HepG2 (cell line): ENCODE measurements around the gene KLHL30. TPM values are rescaled to one million over a fixed set of nuclear protein-coding genes. Genes with fewer than 3 reads are reported as not detected.

Source experiments
- ATAC-seq: fragments of 200-7000 bp; cut with Tn5 transposase; 3 replicates; pipeline ENCODE4 v1.9.1; 2020; ENCODE audit warnings: mild to moderate bottlenecking, moderate library complexity
- BruUV-seq: library from RNA; stranded (reverse); fragments of 400-500 nt; replicated peaks from 2 replicates; lab custom pipeline; 2021; lab: Mats Ljungman, UMichigan
- CTCF ChIA-PET: fragments of 300-600 bp; formaldehyde crosslinking; extraction: SDS; loops from one replicate; lab custom pipeline; 2021; ENCODE audit warnings: low total read pairs, inconsistent platforms, low intra/inter-chr PET ratio; lab: Yijun Ruan, JAX
- POLR2A ChIA-PET: fragments of 350-600 bp; sonication (Branson Sonifier 250); formaldehyde crosslinking; loops from one replicate; lab custom pipeline; 2020; ENCODE audit warnings: antibody characterized with exemption, inconsistent platforms; lab: Yijun Ruan, JAX
- DNase-seq: peaks from one replicate; pipeline ENCODE4 v3.0.0-alpha.2; 2015; ENCODE audit warnings: low spot score
- FAIRE-seq: peaks from 3 replicates; lab custom pipeline; 2011; peaks lifted over from hg19 to GRCh38; lab: Jason Lieb, UNC
- H2AFZ ChIP-seq: one replicate; pipeline ENCODE4 v1.6.1; 2011; ENCODE audit warnings: low read length, inconsistent platforms
- H3K27ac ChIP-seq: fragments of 300-600 bp; 3 replicates; pipeline ENCODE4 v1.8.0; 2011; ENCODE audit warnings: mixed run types, mild to moderate bottlenecking, mixed read lengths, low read length, inconsistent platforms; ENCODE audit not compliant: insufficient read depth; ENCODE audit errors: extremely low read length
- H3K27me3 ChIP-seq, 2 experiments: fragments of 200-600 bp in 1 of 2; 2 replicates in 1 of 2; 3 replicates in 1 of 2; pipeline versions ENCODE4 v1.6.0 to v1.8.0; 2011; ENCODE audit warnings: low read length in 2 of 2, mild to moderate bottlenecking in 2 of 2, moderate library complexity in 2 of 2, inconsistent platforms in 1 of 2; ENCODE audit not compliant: insufficient read depth in 2 of 2, control insufficient read depth in 1 of 2
- H3K36me3 ChIP-seq, 2 experiments: fragments of 200-600 bp in 1 of 2; replicated peaks in 1 of 2; 2 replicates in 1 of 2; 3 replicates in 1 of 2; pipeline versions ENCODE4 v1.5.1 to v1.8.0; 2011; ENCODE audit warnings: low read length in 2 of 2, inconsistent platforms in 1 of 2; ENCODE audit not compliant: insufficient read depth in 2 of 2, control insufficient read depth in 1 of 2
- H3K4me1 ChIP-seq: 2 replicates; pipeline ENCODE4 v1.5.1; 2012; ENCODE audit warnings: low read length, inconsistent platforms; ENCODE audit not compliant: insufficient read depth
- H3K4me2 ChIP-seq: 2 replicates; pipeline ENCODE4 v1.6.0; 2011; ENCODE audit warnings: low read depth, low read length, inconsistent platforms
- H3K4me3 ChIP-seq, 3 experiments: fragments of 200-600 bp in 1 of 3; sonication (generic), shearing (Covaris generic) in 1 of 3; replicated peaks in 1 of 3; 2 replicates each; pipeline ENCODE4 v1.5.1; 2011 to 2016; ENCODE audit warnings: low read length in 3 of 3, inconsistent platforms in 2 of 3, low read depth in 2 of 3, mild to moderate bottlenecking in 2 of 3, control low read depth in 1 of 3, mixed read lengths in 1 of 3; ENCODE audit not compliant: insufficient read depth in 1 of 3
- H3K79me2 ChIP-seq: one replicate; pipeline ENCODE4 v1.6.1; 2011; ENCODE audit warnings: low read length, inconsistent platforms; ENCODE audit not compliant: insufficient read depth
- H3K9ac ChIP-seq: 2 replicates; pipeline ENCODE4 v1.6.0; 2011; ENCODE audit warnings: mild to moderate bottlenecking, low read depth, low read length, inconsistent platforms; ENCODE audit not compliant: insufficient read depth
- H3K9me3 ChIP-seq: 2 replicates; pipeline ENCODE4 v1.5.1; 2012; ENCODE audit warnings: mild to moderate bottlenecking, low read length
- H4K20me1 ChIP-seq: 2 replicates; pipeline ENCODE4 v1.6.0; 2011; ENCODE audit warnings: inconsistent platforms, mild to moderate bottlenecking, low read length, moderate library complexity; ENCODE audit not compliant: insufficient read depth
- FLYWCH1 ChIP-seq: sonication (generic); formaldehyde crosslinking; IDR thresholded peaks from 2 replicates; pipeline ENCODE4 v1.8.1; 2023; ENCODE audit warnings: mild to moderate bottlenecking, missing genetic modification reagents
- FOSL2 ChIP-seq: sonication (generic); formaldehyde crosslinking; IDR thresholded peaks from 2 replicates; pipeline ENCODE4 v1.4.0; 2020; ENCODE audit warnings: missing genetic modification reagents
- GTF2F1 ChIP-seq: fragments of 150-350 bp; IDR thresholded peaks from 2 replicates; pipeline ENCODE4 v1.6.1; 2014; ENCODE audit warnings: low read length
- GTF3A ChIP-seq: sonication (generic); formaldehyde crosslinking; conservative IDR thresholded peaks from 2 replicates; pipeline ENCODE4 v1.4.0; 2020; ENCODE audit warnings: mild to moderate bottlenecking, missing genetic modification reagents
- HIVEP1 ChIP-seq: sonication (generic); formaldehyde crosslinking; IDR thresholded peaks from 2 replicates; pipeline ENCODE4 v1.4.0; 2020; ENCODE audit warnings: mild to moderate bottlenecking, missing genetic modification reagents
- NFKBIZ ChIP-seq: IDR thresholded peaks from 2 replicates; pipeline ENCODE4 v1.6.1; 2018; ENCODE audit warnings: missing genetic modification reagents, missing compliant biosample characterization
- SMYD3 ChIP-seq: sonication (generic); formaldehyde crosslinking; IDR thresholded peaks from 2 replicates; pipeline ENCODE4 v1.8.1; 2023; ENCODE audit warnings: mild to moderate bottlenecking, missing genetic modification reagents
- STAT5B ChIP-seq: sonication (generic); formaldehyde crosslinking; IDR thresholded peaks from 2 replicates; pipeline ENCODE4 v1.4.0; 2020; ENCODE audit warnings: missing genetic modification reagents
- TAF1 ChIP-seq: sonication (generic); formaldehyde crosslinking; IDR thresholded peaks from 2 replicates; pipeline ENCODE4 v1.4.0; 2020; ENCODE audit warnings: missing genetic modification reagents
- TAF15 ChIP-seq: fragments of 200-400 bp; formaldehyde crosslinking; IDR thresholded peaks from one replicate; pipeline ENCODE4 v1.6.1; 2018; ENCODE audit warnings: mild to moderate bottlenecking, low read depth, low read length; ENCODE audit not compliant: poor library complexity, severe bottlenecking
- THYN1 ChIP-seq: sonication (generic); formaldehyde crosslinking; IDR thresholded peaks from 2 replicates; pipeline ENCODE4 v1.8.1; 2023; ENCODE audit warnings: low read depth, mild to moderate bottlenecking, moderate library complexity, missing genetic modification reagents, borderline replicate concordance
- ZMYM4 ChIP-seq: sonication (generic); formaldehyde crosslinking; IDR thresholded peaks from 2 replicates; pipeline ENCODE4 v1.8.1; 2023; ENCODE audit warnings: mild to moderate bottlenecking, missing genetic modification reagents
- ZNF10 ChIP-seq: sonication (generic); formaldehyde crosslinking; IDR thresholded peaks from 2 replicates; pipeline ENCODE4 v1.4.0; 2020; ENCODE audit warnings: mild to moderate bottlenecking, low read depth, missing genetic modification reagents, borderline replicate concordance
- ZNF251 ChIP-seq: sonication (generic); formaldehyde crosslinking; IDR thresholded peaks from 2 replicates; pipeline ENCODE4 v1.9.0; 2021; ENCODE audit warnings: mild to moderate bottlenecking, missing genetic modification reagents
- ZNF484 ChIP-seq: sonication (generic); formaldehyde crosslinking; IDR thresholded peaks from 2 replicates; pipeline ENCODE4 v1.5.1; 2020; ENCODE audit warnings: mild to moderate bottlenecking, low read depth, missing genetic modification reagents, borderline replicate concordance
- ZNF709 ChIP-seq: sonication (generic); formaldehyde crosslinking; IDR thresholded peaks from 2 replicates; pipeline ENCODE4 v1.5.0; 2020; ENCODE audit warnings: mild to moderate bottlenecking, missing genetic modification reagents
- ZNF747 ChIP-seq: sonication (generic); formaldehyde crosslinking; IDR thresholded peaks from 2 replicates; pipeline ENCODE4 v1.8.1; 2023; ENCODE audit warnings: missing genetic modification reagents, mild to moderate bottlenecking, borderline replicate concordance
- ZSCAN29 ChIP-seq: sonication (generic); formaldehyde crosslinking; conservative IDR thresholded peaks from 2 replicates; pipeline ENCODE4 v1.4.0; 2020; ENCODE audit warnings: mild to moderate bottlenecking, missing genetic modification reagents
- WGBS: methylation state at CpG from one replicate; pipeline ENCODE4 v1.1.6; 2017; ENCODE audit warnings: low lambda C conversion rate; 5-methylcytosine and 5-hydroxymethylcytosine counted together
- in situ Hi-C: cut with HindIII; loops from 2 replicates; pipeline ENCODE4 v1.10.0; 2017; ENCODE audit warnings: low pct_unique_long_range_greater_than_20kb; ENCODE audit not compliant: extremely low pct_ligation_motif_present
- intact Hi-C: fragments of 100-400 bp; cut with micrococcal nuclease; formaldehyde crosslinking; loops from one replicate; pipeline ENCODE4 v1.10.0; 2022; ENCODE audit not compliant: unreplicated experiment
- polyA plus RNA-seq, 8 experiments: library from polyadenylated mRNA; depleted of rRNA in 3 of 8; stranded (reverse) in 7 of 8; unstranded in 1 of 8; fragments of >200 nt; fragmentation: Illumina TruSeq in 4 of 8; extraction: Trizol in 4 of 8; gene quantifications; 2 replicates each; pipeline versions ENCODE4 v1.2.1 to v1.2.3, GENCODE V29; 2011 to 2016; ENCODE audit warnings: low read depth in 4 of 8, missing spikeins in 1 of 8, mixed read lengths in 1 of 8; ENCODE audit not compliant: insufficient read depth in 1 of 8
- total RNA-seq, 5 experiments: library from RNA; depleted of rRNA; stranded (reverse); fragments of >200 nt; fragmentation: Illumina TruSeq; extraction: Trizol; gene quantifications; 2 replicates each; pipeline ENCODE4 v1.2.3, GENCODE V29; 2016; ENCODE audit warnings: low read depth in 1 of 5
- TF ChIP-seq, protein P1 (sequence below): sonication (generic); formaldehyde crosslinking; IDR thresholded peaks from 2 replicates; pipeline ENCODE4 v1.8.1; 2023; ENCODE audit warnings: mild to moderate bottlenecking, missing genetic modification reagents
- TF ChIP-seq, protein P2 (sequence below): sonication (generic); formaldehyde crosslinking; IDR thresholded peaks from 2 replicates; pipeline ENCODE4 v1.4.0; 2020; ENCODE audit warnings: mild to moderate bottlenecking, missing genetic modification reagents

The KLHL30 gene
- total and polyA plus RNA-seq, 2 of the 13 experiments (the other 11 are each of a cell fraction or from before 2014, with no cell fraction given) = 0.05 TPM; not detected in 1

DNA sequence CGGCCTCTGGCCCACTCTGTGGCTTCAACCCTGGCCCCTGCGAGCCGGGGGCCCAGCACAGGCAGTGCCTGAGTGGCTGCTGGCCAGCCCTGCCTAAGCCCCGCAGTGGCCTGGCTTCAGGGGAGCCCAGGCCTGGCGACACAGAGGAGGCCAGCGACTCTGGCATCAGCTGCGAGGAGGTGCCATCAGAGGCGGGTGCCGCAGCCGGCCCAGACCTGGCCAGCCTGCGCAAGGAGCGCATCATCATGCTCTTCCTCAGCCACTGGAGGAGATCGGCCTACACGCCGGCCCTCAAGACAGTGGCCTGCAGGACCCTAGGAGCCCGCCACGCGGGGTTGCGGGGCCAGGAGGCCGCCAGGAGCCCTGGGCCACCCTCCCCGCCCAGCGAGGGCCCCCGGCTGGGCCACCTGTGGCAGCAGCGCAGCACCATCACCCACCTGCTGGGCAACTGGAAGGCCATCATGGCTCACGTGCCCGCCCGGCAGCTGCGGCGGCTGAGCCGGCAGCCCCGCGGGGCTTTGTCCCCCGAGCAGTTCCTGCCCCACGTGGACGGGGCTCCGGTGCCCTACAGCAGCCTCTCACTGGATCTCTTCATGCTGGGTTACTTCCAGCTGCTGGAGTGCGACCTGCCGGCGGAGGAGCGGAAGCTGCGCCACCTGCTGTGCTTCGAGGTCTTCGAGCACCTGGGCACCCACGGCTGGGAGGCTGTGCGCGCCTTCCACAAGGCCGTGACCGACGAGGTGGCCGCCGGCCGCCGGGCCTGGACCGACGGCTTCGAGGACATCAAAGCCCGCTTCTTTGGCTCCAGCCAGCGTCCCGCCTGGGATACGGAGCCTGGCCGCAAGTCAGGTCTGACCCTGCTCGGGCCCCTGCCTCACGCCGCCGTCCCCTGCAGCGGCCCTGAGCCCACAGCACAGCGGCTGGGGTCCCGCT is 7.5 kb upstream of the KLHL30 start:
- Histone ChIP-seq H3K4me2 (no peak overlapping the region), H2AFZ (no peak overlapping the region), H3K9me3 (no peaks in the 10 kb centered on the region), H3K4me1 (peaks cover 9% of the 10 kb centered on the region), H4K20me1 (no peaks in the 10 kb centered on the region), H3K9ac (no peak overlapping the region), H3K79me2 (no peaks in the 10 kb centered on the region), H3K4me3 (no peak overlapping the region), H3K27ac (no peak overlapping the region), H3K27me3 (peaks cover 1 to 17% of the 10 kb centered on the region in 2 experiments; a peak in 3 of 5 replicates), H3K36me3 (no peaks in the 10 kb centered on the region)
- no peak for DNase-seq
- BruUV-seq = no TSS peak
- 84% methylated on average over 38 of the region's 68 CpGs for WGBS
- POLR2A ChIA-PET = no interaction called here
- CTCF ChIA-PET = no interaction called here
- ATAC-seq = no peak
- no peak for FAIRE-seq
- in situ Hi-C loops (no loop called here), intact Hi-C loops (no loop called here)
- TF ChIP-seq ZNF747 (CRISPR knock-in tag) = no peak
- no peak for TF ChIP-seq THYN1
- TF ChIP-seq ZNF484 (CRISPR knock-in tag) = no peak
- TF ChIP-seq TAF1 (CRISPR knock-in tag) = no peak
- no peak for TF ChIP-seq ZNF10
- no peak for TF ChIP-seq HIVEP1 (CRISPR knock-in tag)
- TF ChIP-seq FLYWCH1 (CRISPR knock-in tag) = no peak
- TF ChIP-seq, protein P1, sequence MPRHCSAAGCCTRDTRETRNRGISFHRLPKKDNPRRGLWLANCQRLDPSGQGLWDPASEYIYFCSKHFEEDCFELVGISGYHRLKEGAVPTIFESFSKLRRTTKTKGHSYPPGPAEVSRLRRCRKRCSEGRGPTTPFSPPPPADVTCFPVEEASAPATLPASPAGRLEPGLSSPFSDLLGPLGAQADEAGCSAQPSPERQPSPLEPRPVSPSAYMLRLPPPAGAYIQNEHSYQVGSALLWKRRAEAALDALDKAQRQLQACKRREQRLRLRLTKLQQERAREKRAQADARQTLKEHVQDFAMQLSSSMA = no peak
- no peak for TF ChIP-seq FOSL2
- TF ChIP-seq TAF15 = no peak
- TF ChIP-seq SMYD3 = no peak
- no peak for TF ChIP-seq GTF2F1
- no peak for TF ChIP-seq ZNF709 (CRISPR knock-in tag)
- no peak for TF ChIP-seq ZMYM4 (CRISPR knock-in tag)
- TF ChIP-seq STAT5B = no peak
- TF ChIP-seq GTF3A (CRISPR knock-in tag) = no peak
- no peak for TF ChIP-seq NFKBIZ (CRISPR knock-in tag)
- no peak for TF ChIP-seq ZNF251 (CRISPR knock-in tag)
- no peak for TF ChIP-seq ZSCAN29 (CRISPR knock-in tag)
- TF ChIP-seq, protein P2, sequence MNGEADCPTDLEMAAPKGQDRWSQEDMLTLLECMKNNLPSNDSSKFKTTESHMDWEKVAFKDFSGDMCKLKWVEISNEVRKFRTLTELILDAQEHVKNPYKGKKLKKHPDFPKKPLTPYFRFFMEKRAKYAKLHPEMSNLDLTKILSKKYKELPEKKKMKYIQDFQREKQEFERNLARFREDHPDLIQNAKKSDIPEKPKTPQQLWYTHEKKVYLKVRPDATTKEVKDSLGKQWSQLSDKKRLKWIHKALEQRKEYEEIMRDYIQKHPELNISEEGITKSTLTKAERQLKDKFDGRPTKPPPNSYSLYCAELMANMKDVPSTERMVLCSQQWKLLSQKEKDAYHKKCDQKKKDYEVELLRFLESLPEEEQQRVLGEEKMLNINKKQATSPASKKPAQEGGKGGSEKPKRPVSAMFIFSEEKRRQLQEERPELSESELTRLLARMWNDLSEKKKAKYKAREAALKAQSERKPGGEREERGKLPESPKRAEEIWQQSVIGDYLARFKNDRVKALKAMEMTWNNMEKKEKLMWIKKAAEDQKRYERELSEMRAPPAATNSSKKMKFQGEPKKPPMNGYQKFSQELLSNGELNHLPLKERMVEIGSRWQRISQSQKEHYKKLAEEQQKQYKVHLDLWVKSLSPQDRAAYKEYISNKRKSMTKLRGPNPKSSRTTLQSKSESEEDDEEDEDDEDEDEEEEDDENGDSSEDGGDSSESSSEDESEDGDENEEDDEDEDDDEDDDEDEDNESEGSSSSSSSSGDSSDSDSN (CRISPR knock-in tag) = no peak
